ENCODE data around the gene BCDIN3D.

Gene BCDIN3D

GRCh38 chr12:49796606-49797448 is 46.1 kb downstream of the BCDIN3D start:
- TF ChIP-seq CTCF (IDR thresholded peaks at IDR 0.05; ENCODE audit: control insufficient read depth, extremely low read depth, insufficient read depth), result no peak
- no peak overlapping the region for H3K4me3 ChIP-seq (ENCODE audit: low read depth, low read length)
- DNase-seq (ENCODE audit: low read depth), result no peak

DNA sequence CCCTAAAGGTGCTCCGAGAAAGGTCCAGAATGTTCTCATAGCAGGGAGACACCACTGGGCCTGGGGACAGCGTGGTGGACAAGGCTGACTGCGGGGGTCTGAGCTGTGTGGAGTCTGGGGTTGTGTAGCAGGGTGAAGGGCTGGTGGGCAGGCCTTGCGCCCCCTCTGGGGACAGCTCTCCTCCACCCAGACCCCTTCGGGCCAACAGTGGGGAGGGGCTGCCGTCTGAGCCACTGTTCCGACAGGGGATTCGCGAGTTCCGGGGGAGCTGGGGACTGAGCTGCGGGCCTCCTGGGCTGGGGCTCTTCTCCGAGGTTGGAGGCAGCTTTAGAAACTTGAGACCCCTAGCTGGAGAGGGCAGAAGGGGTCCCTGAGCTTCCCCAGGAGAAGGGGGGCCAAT is 46.8 kb downstream of the BCDIN3D start:
- no peak overlapping the region for H3K4me3 ChIP-seq (ENCODE audit: low read depth, low read length)
- no peak for DNase-seq (ENCODE audit: low read depth)
- no peak for TF ChIP-seq CTCF (IDR thresholded peaks at IDR 0.05; ENCODE audit: control insufficient read depth, extremely low read depth, insufficient read depth)

- DNase-seq (ENCODE audit: low read depth), result no peak
- TF ChIP-seq CTCF (IDR thresholded peaks at IDR 0.05; ENCODE audit: control insufficient read depth, extremely low read depth, insufficient read depth), result no peak
- no peak overlapping the region for H3K4me3 ChIP-seq (ENCODE audit: low read depth, low read length)
Observed at GRCh38 chr12:49795654-49796105, 47.2 kb downstream of the BCDIN3D start.

- no peak overlapping the region for H3K4me3 ChIP-seq (ENCODE audit: low read depth, low read length)
- no peak for TF ChIP-seq CTCF (IDR thresholded peaks at IDR 0.05; ENCODE audit: control insufficient read depth, extremely low read depth, insufficient read depth)
- no peak for DNase-seq (ENCODE audit: low read depth)
Observed at GRCh38 chr12:49794811-49795653, 47.9 kb downstream of the BCDIN3D start.

GRCh38 chr12:49794021-49794420 is 48.9 kb downstream of the BCDIN3D start:
- H3K4me3 ChIP-seq (ENCODE audit: low read depth, low read length), result no peak overlapping the region
- no peak for TF ChIP-seq CTCF (IDR thresholded peaks at IDR 0.05; ENCODE audit: control insufficient read depth, extremely low read depth, insufficient read depth)
- DNase-seq (ENCODE audit: low read depth), result no peak

GRCh38 chr12:49793620-49794019 is 49.3 kb downstream of the BCDIN3D start:
- no peak for TF ChIP-seq CTCF (IDR thresholded peaks at IDR 0.05; ENCODE audit: control insufficient read depth, extremely low read depth, insufficient read depth)

More at GRCh38 chr12:49793620-49794019, 49.3 kb downstream of the BCDIN3D start:
- H3K4me3 ChIP-seq (ENCODE audit: low read depth, low read length), result no peak overlapping the region
- DNase-seq (ENCODE audit: low read depth), result no peak
